HepG2 (cell line): ENCODE data around the gene USP7. TPM values are rescaled to one million over a fixed set of nuclear protein-coding genes. Genes with fewer than 3 reads are reported as not detected.

ENCODE experiments used
- CBX1 ChIP-seq: IDR thresholded peaks from one replicate; pipeline ENCODE4 v1.6.1; 2016; ENCODE audit warnings: antibody characterized with exemption, low read depth
- CREB1 ChIP-seq, 2 experiments: fragments of 450-650 bp in 1 of 2; IDR thresholded peaks; 2 replicates each; pipeline ENCODE4 v1.6.1; 2016 to 2017; ENCODE audit warnings: control low read depth in 1 of 2, mild to moderate bottlenecking in 1 of 2, missing compliant biosample characterization in 1 of 2, missing genetic modification characterization in 1 of 2
- FOXK1 ChIP-seq: sonication (generic); formaldehyde crosslinking; IDR thresholded peaks from 2 replicates; pipeline ENCODE4 v1.4.0; 2020; ENCODE audit warnings: low read depth, missing genetic modification reagents, borderline replicate concordance
- HDAC6 ChIP-seq: fragments of 200-600 bp; sonication (generic); IDR thresholded peaks from 2 replicates; pipeline ENCODE4 v1.7.0; 2017; ENCODE audit warnings: mild to moderate bottlenecking, antibody characterized with exemption, low read length, low read depth
- MAFF ChIP-seq: IDR thresholded peaks from 2 replicates; pipeline ENCODE4 v1.6.1; 2011; ENCODE audit warnings: low read depth, low read length, improper control_type of control experiment
- NCOA5 ChIP-seq: sonication (generic); formaldehyde crosslinking; IDR thresholded peaks from 2 replicates; pipeline ENCODE4 v1.4.0; 2020; ENCODE audit warnings: missing genetic modification reagents
- NFE2 ChIP-seq: sonication (generic); formaldehyde crosslinking; IDR thresholded peaks from 2 replicates; pipeline ENCODE4 v1.4.0; 2020; ENCODE audit warnings: missing genetic modification reagents
- PHF20 ChIP-seq: sonication (generic); formaldehyde crosslinking; IDR thresholded peaks from 2 replicates; pipeline ENCODE4 v1.5.0; 2020; ENCODE audit warnings: mild to moderate bottlenecking, missing genetic modification reagents
- RCOR2 ChIP-seq: IDR thresholded peaks from 2 replicates; pipeline ENCODE4 v1.6.1; 2016; ENCODE audit warnings: missing biosample characterization, missing genetic modification reagents
- TOPORS ChIP-seq: sonication (generic); formaldehyde crosslinking; IDR thresholded peaks from 2 replicates; pipeline ENCODE4 v1.8.0; 2023; ENCODE audit warnings: mild to moderate bottlenecking, missing genetic modification reagents
- ZNF569 ChIP-seq: sonication (generic); formaldehyde crosslinking; IDR thresholded peaks from 2 replicates; pipeline ENCODE4 v1.5.0; 2020; ENCODE audit warnings: mild to moderate bottlenecking, missing genetic modification reagents, moderate library complexity, borderline replicate concordance
- ZNF792 ChIP-seq: IDR thresholded peaks from 2 replicates; pipeline ENCODE4 v1.6.1; 2016
- polyA plus RNA-seq, 8 experiments: library from polyadenylated mRNA; depleted of rRNA in 3 of 8; stranded (reverse) in 7 of 8; unstranded in 1 of 8; fragments of >200 nt; fragmentation: Illumina TruSeq in 4 of 8; extraction: Trizol in 4 of 8; gene quantifications; 2 replicates each; pipeline versions ENCODE4 v1.2.1 to v1.2.3, GENCODE V29; 2011 to 2016; ENCODE audit warnings: low read depth in 4 of 8, missing spikeins in 1 of 8, mixed read lengths in 1 of 8; ENCODE audit not compliant: insufficient read depth in 1 of 8
- total RNA-seq, 5 experiments: library from RNA; depleted of rRNA; stranded (reverse); fragments of >200 nt; fragmentation: Illumina TruSeq; extraction: Trizol; gene quantifications; 2 replicates each; pipeline ENCODE4 v1.2.3, GENCODE V29; 2016; ENCODE audit warnings: low read depth in 1 of 5
- TF ChIP-seq, protein P1 (sequence below): sonication (generic); formaldehyde crosslinking; IDR thresholded peaks from 2 replicates; pipeline ENCODE4 v1.5.1; 2020; ENCODE audit warnings: mild to moderate bottlenecking, missing genetic modification reagents, borderline replicate concordance
- TF ChIP-seq, protein P2 (sequence below): sonication (generic); formaldehyde crosslinking; IDR thresholded peaks from 2 replicates; pipeline ENCODE4 v1.5.1; 2020; ENCODE audit warnings: missing genetic modification reagents, mild to moderate bottlenecking, borderline replicate concordance
- TF ChIP-seq, protein P3 (sequence below): sonication (generic); formaldehyde crosslinking; IDR thresholded peaks from 2 replicates; pipeline ENCODE4 v1.4.0; 2020; ENCODE audit warnings: missing genetic modification reagents
- TF ChIP-seq, protein P4 (sequence below): sonication (generic); formaldehyde crosslinking; IDR thresholded peaks from 2 replicates; pipeline ENCODE4 v1.5.0; 2020; ENCODE audit warnings: missing genetic modification reagents
- TF ChIP-seq, protein P5 (sequence below): sonication (generic); formaldehyde crosslinking; IDR thresholded peaks from 2 replicates; pipeline ENCODE4 v1.4.0; 2020; ENCODE audit warnings: missing genetic modification reagents

USP7 gene
- total and polyA plus RNA-seq, 2 of the 13 experiments (the other 11 are each of a cell fraction or from before 2014, with no cell fraction given) = 52.5 to 173 TPM

DNA sequence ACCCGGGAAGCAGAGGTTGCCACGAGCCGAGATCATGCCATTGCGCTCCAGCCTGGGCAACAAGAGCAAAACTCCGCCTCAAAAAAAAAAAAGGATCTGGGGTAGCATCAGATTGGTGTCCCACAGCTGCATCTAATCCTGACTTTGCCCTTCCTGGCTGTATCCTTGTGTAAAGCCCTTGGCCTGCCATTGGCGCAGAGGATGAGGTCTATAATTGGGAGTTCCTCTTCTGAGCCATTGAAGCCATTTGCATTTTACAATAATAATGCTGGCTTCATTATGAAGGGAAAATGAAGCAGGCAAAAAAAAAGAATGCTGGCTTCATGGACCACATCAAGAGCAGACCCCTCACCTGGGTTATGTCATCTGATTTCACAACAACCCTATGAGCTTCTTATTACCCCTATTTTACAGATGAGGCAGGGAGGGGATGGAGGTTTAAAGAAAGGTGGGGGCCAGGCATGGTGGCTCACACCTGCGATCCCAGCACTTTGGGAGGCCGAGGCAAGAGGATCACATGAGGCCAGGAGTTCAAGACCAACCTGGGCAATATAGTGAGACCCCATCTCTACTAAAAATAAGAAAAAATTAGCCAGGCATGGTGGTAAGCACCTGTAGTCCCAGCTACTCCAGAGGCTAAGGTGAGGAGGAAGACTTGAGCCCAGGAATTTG lies 82.7 kb downstream of the USP7 start (continued):
- TF ChIP-seq, protein P1, sequence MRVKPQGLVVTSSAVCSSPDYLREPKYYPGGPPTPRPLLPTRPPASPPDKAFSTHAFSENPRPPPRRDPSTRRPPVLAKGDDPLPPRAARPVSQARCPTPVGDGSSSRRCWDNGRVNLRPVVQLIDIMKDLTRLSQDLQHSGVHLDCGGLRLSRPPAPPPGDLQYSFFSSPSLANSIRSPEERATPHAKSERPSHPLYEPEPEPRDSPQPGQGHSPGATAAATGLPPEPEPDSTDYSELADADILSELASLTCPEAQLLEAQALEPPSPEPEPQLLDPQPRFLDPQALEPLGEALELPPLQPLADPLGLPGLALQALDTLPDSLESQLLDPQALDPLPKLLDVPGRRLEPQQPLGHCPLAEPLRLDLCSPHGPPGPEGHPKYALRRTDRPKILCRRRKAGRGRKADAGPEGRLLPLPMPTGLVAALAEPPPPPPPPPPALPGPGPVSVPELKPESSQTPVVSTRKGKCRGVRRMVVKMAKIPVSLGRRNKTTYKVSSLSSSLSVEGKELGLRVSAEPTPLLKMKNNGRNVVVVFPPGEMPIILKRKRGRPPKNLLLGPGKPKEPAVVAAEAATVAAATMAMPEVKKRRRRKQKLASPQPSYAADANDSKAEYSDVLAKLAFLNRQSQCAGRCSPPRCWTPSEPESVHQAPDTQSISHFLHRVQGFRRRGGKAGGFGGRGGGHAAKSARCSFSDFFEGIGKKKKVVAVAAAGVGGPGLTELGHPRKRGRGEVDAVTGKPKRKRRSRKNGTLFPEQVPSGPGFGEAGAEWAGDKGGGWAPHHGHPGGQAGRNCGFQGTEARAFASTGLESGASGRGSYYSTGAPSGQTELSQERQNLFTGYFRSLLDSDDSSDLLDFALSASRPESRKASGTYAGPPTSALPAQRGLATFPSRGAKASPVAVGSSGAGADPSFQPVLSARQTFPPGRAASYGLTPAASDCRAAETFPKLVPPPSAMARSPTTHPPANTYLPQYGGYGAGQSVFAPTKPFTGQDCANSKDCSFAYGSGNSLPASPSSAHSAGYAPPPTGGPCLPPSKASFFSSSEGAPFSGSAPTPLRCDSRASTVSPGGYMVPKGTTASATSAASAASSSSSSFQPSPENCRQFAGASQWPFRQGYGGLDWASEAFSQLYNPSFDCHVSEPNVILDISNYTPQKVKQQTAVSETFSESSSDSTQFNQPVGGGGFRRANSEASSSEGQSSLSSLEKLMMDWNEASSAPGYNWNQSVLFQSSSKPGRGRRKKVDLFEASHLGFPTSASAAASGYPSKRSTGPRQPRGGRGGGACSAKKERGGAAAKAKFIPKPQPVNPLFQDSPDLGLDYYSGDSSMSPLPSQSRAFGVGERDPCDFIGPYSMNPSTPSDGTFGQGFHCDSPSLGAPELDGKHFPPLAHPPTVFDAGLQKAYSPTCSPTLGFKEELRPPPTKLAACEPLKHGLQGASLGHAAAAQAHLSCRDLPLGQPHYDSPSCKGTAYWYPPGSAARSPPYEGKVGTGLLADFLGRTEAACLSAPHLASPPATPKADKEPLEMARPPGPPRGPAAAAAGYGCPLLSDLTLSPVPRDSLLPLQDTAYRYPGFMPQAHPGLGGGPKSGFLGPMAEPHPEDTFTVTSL = 0 out of 2 replicates have a peak, but pooled peaks have one; percentile 51
- TF ChIP-seq ZNF792 (CRISPR knock-in tag) (no peak), HDAC6 (no peak), CBX1 (no peak), NFE2 (no peak), RCOR2 (CRISPR knock-in tag) (no peak), FOXK1 (CRISPR knock-in tag) (peak; percentile 13; the same call in 1 of the 2 replicates), PHF20 (no peak), NCOA5 (CRISPR knock-in tag) (no peak), CREB1 (IDR thresholded peaks at IDR 0.05) (no peak), CREB1 (CRISPR knock-in tag; IDR thresholded peaks at IDR 0.05) (no peak), ZNF569 (no peak), MAFF (no peak), TOPORS (CRISPR knock-in tag) (no peak)
- TF ChIP-seq, protein P2, sequence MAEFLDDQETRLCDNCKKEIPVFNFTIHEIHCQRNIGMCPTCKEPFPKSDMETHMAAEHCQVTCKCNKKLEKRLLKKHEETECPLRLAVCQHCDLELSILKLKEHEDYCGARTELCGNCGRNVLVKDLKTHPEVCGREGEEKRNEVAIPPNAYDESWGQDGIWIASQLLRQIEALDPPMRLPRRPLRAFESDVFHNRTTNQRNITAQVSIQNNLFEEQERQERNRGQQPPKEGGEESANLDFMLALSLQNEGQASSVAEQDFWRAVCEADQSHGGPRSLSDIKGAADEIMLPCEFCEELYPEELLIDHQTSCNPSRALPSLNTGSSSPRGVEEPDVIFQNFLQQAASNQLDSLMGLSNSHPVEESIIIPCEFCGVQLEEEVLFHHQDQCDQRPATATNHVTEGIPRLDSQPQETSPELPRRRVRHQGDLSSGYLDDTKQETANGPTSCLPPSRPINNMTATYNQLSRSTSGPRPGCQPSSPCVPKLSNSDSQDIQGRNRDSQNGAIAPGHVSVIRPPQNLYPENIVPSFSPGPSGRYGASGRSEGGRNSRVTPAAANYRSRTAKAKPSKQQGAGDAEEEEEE (CRISPR knock-in tag) = no peak
- TF ChIP-seq, protein P3, sequence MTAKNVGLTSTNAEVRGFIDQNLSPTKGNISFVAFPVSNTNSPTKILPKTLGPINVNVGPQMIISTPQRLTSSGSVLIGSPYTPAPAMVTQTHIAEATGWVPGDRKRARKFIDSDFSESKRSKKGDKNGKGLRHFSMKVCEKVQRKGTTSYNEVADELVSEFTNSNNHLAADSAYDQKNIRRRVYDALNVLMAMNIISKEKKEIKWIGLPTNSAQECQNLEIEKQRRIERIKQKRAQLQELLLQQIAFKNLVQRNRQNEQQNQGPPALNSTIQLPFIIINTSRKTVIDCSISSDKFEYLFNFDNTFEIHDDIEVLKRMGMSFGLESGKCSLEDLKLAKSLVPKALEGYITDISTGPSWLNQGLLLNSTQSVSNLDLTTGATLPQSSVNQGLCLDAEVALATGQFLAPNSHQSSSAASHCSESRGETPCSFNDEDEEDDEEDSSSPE (CRISPR knock-in tag) = no peak
- TF ChIP-seq, protein P4, sequence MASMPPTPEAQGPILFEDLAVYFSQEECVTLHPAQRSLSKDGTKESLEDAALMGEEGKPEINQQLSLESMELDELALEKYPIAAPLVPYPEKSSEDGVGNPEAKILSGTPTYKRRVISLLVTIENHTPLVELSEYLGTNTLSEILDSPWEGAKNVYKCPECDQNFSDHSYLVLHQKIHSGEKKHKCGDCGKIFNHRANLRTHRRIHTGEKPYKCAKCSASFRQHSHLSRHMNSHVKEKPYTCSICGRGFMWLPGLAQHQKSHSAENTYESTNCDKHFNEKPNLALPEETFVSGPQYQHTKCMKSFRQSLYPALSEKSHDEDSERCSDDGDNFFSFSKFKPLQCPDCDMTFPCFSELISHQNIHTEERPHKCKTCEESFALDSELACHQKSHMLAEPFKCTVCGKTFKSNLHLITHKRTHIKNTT (CRISPR knock-in tag) = no peak
- TF ChIP-seq, protein P5, sequence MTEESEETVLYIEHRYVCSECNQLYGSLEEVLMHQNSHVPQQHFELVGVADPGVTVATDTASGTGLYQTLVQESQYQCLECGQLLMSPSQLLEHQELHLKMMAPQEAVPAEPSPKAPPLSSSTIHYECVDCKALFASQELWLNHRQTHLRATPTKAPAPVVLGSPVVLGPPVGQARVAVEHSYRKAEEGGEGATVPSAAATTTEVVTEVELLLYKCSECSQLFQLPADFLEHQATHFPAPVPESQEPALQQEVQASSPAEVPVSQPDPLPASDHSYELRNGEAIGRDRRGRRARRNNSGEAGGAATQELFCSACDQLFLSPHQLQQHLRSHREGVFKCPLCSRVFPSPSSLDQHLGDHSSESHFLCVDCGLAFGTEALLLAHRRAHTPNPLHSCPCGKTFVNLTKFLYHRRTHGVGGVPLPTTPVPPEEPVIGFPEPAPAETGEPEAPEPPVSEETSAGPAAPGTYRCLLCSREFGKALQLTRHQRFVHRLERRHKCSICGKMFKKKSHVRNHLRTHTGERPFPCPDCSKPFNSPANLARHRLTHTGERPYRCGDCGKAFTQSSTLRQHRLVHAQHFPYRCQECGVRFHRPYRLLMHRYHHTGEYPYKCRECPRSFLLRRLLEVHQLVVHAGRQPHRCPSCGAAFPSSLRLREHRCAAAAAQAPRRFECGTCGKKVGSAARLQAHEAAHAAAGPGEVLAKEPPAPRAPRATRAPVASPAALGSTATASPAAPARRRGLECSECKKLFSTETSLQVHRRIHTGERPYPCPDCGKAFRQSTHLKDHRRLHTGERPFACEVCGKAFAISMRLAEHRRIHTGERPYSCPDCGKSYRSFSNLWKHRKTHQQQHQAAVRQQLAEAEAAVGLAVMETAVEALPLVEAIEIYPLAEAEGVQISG = no peak
